Osteoblast (primary cell): ENCODE data around the gene LRRK2. TPM values are rescaled to one million over a fixed set of nuclear protein-coding genes. Genes with fewer than 3 reads are reported as not detected.
"Not testable (repeated sequence)": the region's sequence is repeated elsewhere in the genome, so short reads cannot be mapped to it uniquely, and the experiment has no call there.

Experiments used
- DNase-seq: peaks from one replicate; pipeline ENCODE4 v3.0.0; 2011; ENCODE audit warnings: low spot score, mixed read lengths; ENCODE audit not compliant: insufficient read length; ENCODE audit errors: missing footprints
- H2AFZ ChIP-seq: 2 replicates; pipeline ENCODE4 v1.6.0; 2011; ENCODE audit warnings: mild to moderate bottlenecking, low read length
- H3K27ac ChIP-seq: 2 replicates; pipeline ENCODE4 v1.5.1; 2011; ENCODE audit warnings: mild to moderate bottlenecking, low read depth, low read length, moderate library complexity
- H3K27me3 ChIP-seq: 2 replicates; pipeline ENCODE4 v1.6.0; 2012; ENCODE audit warnings: mild to moderate bottlenecking, control low read depth, inconsistent platforms, low read length, moderate library complexity; ENCODE audit not compliant: insufficient read depth
- H3K36me3 ChIP-seq: 2 replicates; pipeline ENCODE4 v1.5.1; 2011; ENCODE audit warnings: mild to moderate bottlenecking, low read length, control low read depth, moderate library complexity; ENCODE audit not compliant: insufficient read depth
- H3K4me1 ChIP-seq: 2 replicates; pipeline ENCODE4 v1.5.1; 2011; ENCODE audit warnings: mild to moderate bottlenecking, low read length, control low read depth, moderate library complexity; ENCODE audit not compliant: insufficient read depth
- H3K4me2 ChIP-seq: 2 replicates; pipeline ENCODE4 v1.6.0; 2011; ENCODE audit warnings: mild to moderate bottlenecking, low read length; ENCODE audit not compliant: insufficient read depth
- H3K4me3 ChIP-seq: fragments of 200-600 bp; sonication (generic); 3 replicates; pipeline ENCODE4 v1.5.1; 2012; ENCODE audit warnings: mild to moderate bottlenecking, low read length, inconsistent platforms; ENCODE audit not compliant: insufficient read depth
- H3K79me2 ChIP-seq: 2 replicates; pipeline ENCODE4 v1.6.0; 2012; ENCODE audit warnings: mild to moderate bottlenecking, low read length, control low read depth, inconsistent platforms; ENCODE audit not compliant: insufficient read depth
- H3K9me3 ChIP-seq: 2 replicates; pipeline ENCODE4 v1.5.1; 2011; ENCODE audit warnings: low read depth, low read length, control low read depth
- H4K20me1 ChIP-seq: 2 replicates; pipeline ENCODE4 v1.6.0; 2012; ENCODE audit warnings: mild to moderate bottlenecking, low read length, control low read depth; ENCODE audit not compliant: insufficient read depth
- CTCF ChIP-seq: IDR thresholded peaks from 2 replicates; pipeline ENCODE4 v1.5.1; 2011; ENCODE audit warnings: mild to moderate bottlenecking, low read depth, low read length, moderate library complexity; ENCODE audit errors: extremely low read depth
- total RNA-seq: library from RNA; depleted of rRNA; stranded (reverse); fragments of >200 nt; gene quantifications from 2 replicates; pipeline ENCODE4 v1.2.3, GENCODE V29; 2012

Gene LRRK2
- total RNA-seq, 1 donor, result 5.1 TPM

GRCh38 chr12:40238979-40239378 is 14.2 kb downstream of the LRRK2 start:
- Histone ChIP-seq H3K79me2 (no peaks in the 10 kb centered on the region), H4K20me1 (no peaks in the 10 kb centered on the region), H3K4me1 (peaks cover 7% of the 10 kb centered on the region), H3K4me3 (no peak overlapping the region), H3K27ac (no peak overlapping the region), H3K9me3 (no peaks in the 10 kb centered on the region), H3K4me2 (no peak overlapping the region), H3K27me3 (no peaks in the 10 kb centered on the region), H3K36me3 (no peaks in the 10 kb centered on the region), H2AFZ (no peak overlapping the region)
- no peak for TF ChIP-seq CTCF
- DNase-seq, result no peak

GRCh38 chr12:40240779-40241178 is 16.0 kb downstream of the LRRK2 start:
- Histone ChIP-seq H3K36me3 (no peaks in the 10 kb centered on the region), H3K27me3 (no peaks in the 10 kb centered on the region), H3K9me3 (no peaks in the 10 kb centered on the region), H3K4me1 (peaks cover 7% of the 10 kb centered on the region), H4K20me1 (no peaks in the 10 kb centered on the region), H3K4me3 (no peak overlapping the region), H3K27ac (no peak overlapping the region), H3K79me2 (no peaks in the 10 kb centered on the region), H2AFZ (no peak overlapping the region), H3K4me2 (no peak overlapping the region)
- no peak for DNase-seq
- no peak for TF ChIP-seq CTCF

- DNase-seq, result no peak
- Histone ChIP-seq H3K4me2 (no peak overlapping the region), H3K4me3 (no peak overlapping the region), H3K4me1 (peaks cover 7% of the 10 kb centered on the region), H3K79me2 (no peaks in the 10 kb centered on the region), H2AFZ (peak overlapping the region; percentile 51), H3K27ac (no peak overlapping the region), H3K9me3 (no peaks in the 10 kb centered on the region), H4K20me1 (no peaks in the 10 kb centered on the region), H3K27me3 (no peaks in the 10 kb centered on the region), H3K36me3 (no peaks in the 10 kb centered on the region)
- no peak for TF ChIP-seq CTCF
Observed at GRCh38 chr12:40241741-40242140, 16.9 kb downstream of the LRRK2 start.

GRCh38 chr12:40244526-40245156 is 19.8 kb downstream of the LRRK2 start:
- H3K4me3 ChIP-seq, H3K27ac ChIP-seq, H3K4me1 ChIP-seq, H4K20me1 ChIP-seq, H2AFZ ChIP-seq, H3K79me2 ChIP-seq, H3K4me2 ChIP-seq, H3K36me3 ChIP-seq, DNase-seq, H3K9me3 ChIP-seq, H3K27me3 ChIP-seq: not testable (repeated sequence)
